ENCODE measurements around the gene TRAPPC8. TPM values are rescaled to one million over a fixed set of nuclear protein-coding genes. Genes with fewer than 3 reads are reported as not detected.

Gene TRAPPC8
- total RNA-seq, 1 donor from 2014 or later, result 36.7 TPM

DNA sequence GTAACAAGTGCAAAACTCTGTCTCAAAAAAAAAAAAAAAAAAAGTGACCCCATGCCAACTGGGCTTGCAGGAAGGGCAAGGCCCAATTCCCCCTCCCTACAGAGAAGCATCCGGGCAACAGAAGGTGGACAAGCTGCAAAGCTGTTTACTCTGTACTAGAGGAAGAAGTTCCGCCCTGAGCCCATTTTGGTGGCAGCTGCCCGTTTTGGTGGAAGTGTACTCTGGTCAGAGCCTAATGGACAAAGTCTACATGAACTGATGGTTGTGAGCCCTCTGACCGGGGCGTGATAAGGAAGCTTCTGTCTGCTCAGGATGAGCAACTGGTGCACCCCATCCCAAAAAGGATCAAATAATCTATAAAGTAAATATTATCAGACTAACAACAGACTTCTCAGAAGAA is 65.0 kb downstream of the TRAPPC8 start:
- peaks cover 15% of the 10 kb centered on the region for H3K4me1 Mint-ChIP-seq (ENCODE audit: low read depth)
- H3K27ac Mint-ChIP-seq, result no peak overlapping the region
- H3K27me3 Mint-ChIP-seq (ENCODE audit: insufficient read depth), result no peaks in the 10 kb centered on the region
- no peak overlapping the region for H3K4me3 Mint-ChIP-seq
- peaks cover 54% of the 10 kb centered on the region for H3K36me3 Mint-ChIP-seq (ENCODE audit: low read depth)
- DNase-seq (ENCODE audit: low spot score), result no peak
- H3K9me3 Mint-ChIP-seq, result peaks cover 6% of the 10 kb centered on the region
- intact Hi-C loops (cut with micrococcal nuclease), result no loop called here

DNA sequence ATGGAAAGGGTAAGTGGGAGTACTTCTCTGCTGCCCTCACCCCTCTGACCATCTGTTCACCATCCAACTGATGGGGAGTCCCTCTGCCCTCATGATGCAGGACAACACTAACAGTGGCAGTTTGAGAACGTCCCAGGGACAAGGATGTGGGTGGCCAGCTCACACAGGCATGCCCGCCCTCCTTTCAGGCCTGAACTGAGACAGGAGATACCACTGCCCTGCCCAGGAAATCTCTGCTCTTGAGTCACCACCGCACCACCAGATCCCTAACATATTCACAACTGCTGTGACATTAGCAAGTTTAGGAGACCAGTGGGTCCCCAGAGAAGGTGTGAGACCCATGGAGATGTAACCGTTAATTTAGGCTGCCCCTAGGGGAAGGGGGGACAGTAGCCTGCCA is 66.2 kb downstream of the TRAPPC8 start:
- Mint-ChIP-seq H3K4me1 (ENCODE audit: low read depth) (peaks cover 15% of the 10 kb centered on the region), H3K27me3 (ENCODE audit: insufficient read depth) (no peaks in the 10 kb centered on the region), H3K4me3 (no peak overlapping the region), H3K27ac (no peak overlapping the region), H3K9me3 (peaks cover 6% of the 10 kb centered on the region), H3K36me3 (ENCODE audit: low read depth) (peaks cover 50% of the 10 kb centered on the region)
- no peak for DNase-seq (ENCODE audit: low spot score)
- intact Hi-C loops (cut with micrococcal nuclease), result no loop called here

DNA sequence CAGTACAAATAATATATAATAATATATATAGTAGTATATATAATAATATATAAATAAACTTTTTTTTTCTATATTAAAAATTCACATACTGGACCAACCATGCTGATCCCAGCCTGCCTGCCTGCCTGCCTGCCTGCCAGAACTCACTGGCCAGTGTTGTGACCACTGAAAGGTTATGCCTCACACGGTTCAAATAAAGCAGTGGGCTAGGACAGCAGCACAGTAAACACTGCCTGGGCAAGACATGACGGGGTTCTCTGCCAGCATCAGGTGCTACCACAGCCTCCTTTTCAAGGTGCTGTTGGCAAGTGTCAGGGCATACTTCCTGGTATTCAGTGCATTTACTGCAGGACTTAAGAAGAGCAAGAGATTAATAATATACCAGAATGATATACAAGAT is 67.6 kb downstream of the TRAPPC8 start:
- no peaks in the 10 kb centered on the region for H3K27me3 Mint-ChIP-seq (ENCODE audit: insufficient read depth)
- DNase-seq (ENCODE audit: low spot score), result no peak
- H3K9me3 Mint-ChIP-seq, result peaks cover under 1% of the 10 kb centered on the region
- no peak overlapping the region for H3K4me3 Mint-ChIP-seq
- H3K27ac Mint-ChIP-seq, result no peak overlapping the region
- intact Hi-C loops (cut with micrococcal nuclease), result no loop called here
- H3K36me3 Mint-ChIP-seq (ENCODE audit: low read depth), result peaks cover 40% of the 10 kb centered on the region
- H3K4me1 Mint-ChIP-seq (ENCODE audit: low read depth), result peaks cover 12% of the 10 kb centered on the region

DNA sequence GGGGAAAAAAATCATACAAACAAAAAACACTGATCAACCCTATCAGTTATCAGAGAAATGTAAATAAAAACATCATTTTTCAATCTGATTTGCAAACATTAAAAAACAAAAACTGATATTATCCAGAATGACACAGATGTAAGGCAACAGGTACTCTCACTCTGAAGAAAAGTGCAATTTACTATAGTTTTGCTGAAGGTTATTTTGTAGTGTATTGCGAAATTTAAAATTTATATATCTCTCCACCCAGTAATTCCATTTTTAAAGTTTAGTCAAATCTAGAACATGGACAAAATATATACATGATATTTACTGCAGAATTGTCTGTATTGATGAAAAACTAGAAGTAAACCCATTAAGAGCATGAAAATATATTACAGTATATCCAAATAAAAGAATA is 79.8 kb downstream of the TRAPPC8 start:
- Mint-ChIP-seq H3K27ac (no peak overlapping the region), H3K4me3 (no peak overlapping the region), H3K9me3 (no peaks in the 10 kb centered on the region), H3K4me1 (ENCODE audit: low read depth) (no peaks in the 10 kb centered on the region), H3K36me3 (ENCODE audit: low read depth) (peaks cover 31% of the 10 kb centered on the region), H3K27me3 (ENCODE audit: insufficient read depth) (no peaks in the 10 kb centered on the region)
- DNase-seq (ENCODE audit: low spot score), result no peak
- intact Hi-C loops (cut with micrococcal nuclease), result loop anchor here (5.0 kb wide), 1 partner anchor 94 kb away; no protein-coding TSS in a partner anchor

DNA sequence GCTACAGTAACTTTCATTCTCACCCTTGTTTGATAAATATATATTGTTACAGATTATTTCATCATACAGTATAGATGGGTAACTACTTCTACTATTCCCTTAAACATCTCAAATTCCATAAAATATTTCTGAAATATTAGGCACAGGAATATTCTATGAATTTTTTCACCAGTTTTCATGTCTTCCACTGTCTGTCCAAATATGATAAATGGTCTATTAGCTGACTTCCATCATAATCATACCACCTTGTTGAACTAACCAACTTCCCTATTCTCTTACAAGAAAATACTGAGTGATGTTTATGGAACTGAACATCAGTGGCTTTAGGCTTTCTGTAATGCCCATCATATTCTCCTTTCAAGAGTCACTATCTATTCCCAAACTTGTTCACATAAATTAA is 82.4 kb downstream of the TRAPPC8 start:
- H3K9me3 Mint-ChIP-seq, result no peaks in the 10 kb centered on the region
- DNase-seq (ENCODE audit: low spot score), result no peak
- no peak overlapping the region for H3K27ac Mint-ChIP-seq
- peaks cover 29% of the 10 kb centered on the region for H3K36me3 Mint-ChIP-seq (ENCODE audit: low read depth)
- no peaks in the 10 kb centered on the region for H3K4me1 Mint-ChIP-seq (ENCODE audit: low read depth)
- H3K4me3 Mint-ChIP-seq, result no peak overlapping the region
- intact Hi-C loops (cut with micrococcal nuclease), result loop anchor here (5.0 kb wide), 1 partner anchor 97 kb away; no protein-coding TSS in a partner anchor
- no peaks in the 10 kb centered on the region for H3K27me3 Mint-ChIP-seq (ENCODE audit: insufficient read depth)

DNA sequence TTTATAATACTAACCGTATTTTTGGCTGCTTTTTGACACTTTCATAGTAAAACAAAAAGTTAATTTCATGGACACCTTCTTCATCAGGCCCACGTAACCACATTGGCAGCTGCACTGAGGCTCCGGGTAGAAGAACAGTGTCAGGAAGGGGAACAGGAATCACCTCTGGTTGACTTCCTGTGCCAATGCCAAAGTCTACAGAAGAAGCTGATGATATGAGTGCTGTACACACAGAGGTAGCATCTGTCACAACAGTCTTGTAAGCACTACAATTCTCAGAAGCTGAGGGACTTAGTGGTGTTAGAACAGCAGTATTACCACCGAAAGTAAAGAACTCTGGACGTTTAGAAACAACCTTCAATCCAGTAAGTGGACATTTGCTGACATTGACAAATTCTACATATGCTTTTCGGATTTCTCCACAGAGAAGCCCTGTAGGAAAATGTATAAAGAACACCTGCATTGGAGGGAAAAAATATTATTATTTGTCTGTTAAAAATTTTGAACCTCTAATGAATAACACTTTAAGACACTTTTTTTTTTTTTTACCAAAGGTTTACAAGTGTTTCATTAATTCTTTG is 85.3 kb downstream of the TRAPPC8 start:
- intact Hi-C loops (cut with micrococcal nuclease), result no loop called here
- Mint-ChIP-seq H3K4me1 (ENCODE audit: low read depth) (no peaks in the 10 kb centered on the region), H3K36me3 (ENCODE audit: low read depth) (peaks cover 30% of the 10 kb centered on the region), H3K27ac (no peak overlapping the region), H3K9me3 (no peaks in the 10 kb centered on the region), H3K27me3 (ENCODE audit: insufficient read depth) (no peaks in the 10 kb centered on the region), H3K4me3 (no peak overlapping the region)
- DNase-seq (ENCODE audit: low spot score), result no peak

DNA sequence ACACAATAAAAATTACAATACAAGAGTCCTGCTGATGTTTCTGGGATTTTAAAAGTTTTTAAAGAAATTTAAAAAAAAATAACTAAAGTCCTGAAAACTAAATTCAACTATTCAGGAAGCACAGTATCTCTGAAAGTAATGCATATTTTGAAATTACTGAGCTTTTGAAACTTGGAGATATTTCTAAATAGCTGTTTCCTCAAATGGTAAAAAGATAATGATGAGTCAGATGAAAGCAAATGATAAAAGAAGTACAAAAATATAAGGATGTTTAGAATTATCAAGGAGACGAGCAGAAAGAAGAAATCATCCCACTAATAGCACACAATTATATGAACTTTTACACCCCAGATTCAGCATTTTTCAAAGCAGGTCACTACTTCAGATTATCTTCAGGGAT is 92.1 kb downstream of the TRAPPC8 start:
- intact Hi-C loops (cut with micrococcal nuclease), result no loop called here
- H3K9me3 Mint-ChIP-seq, result no peaks in the 10 kb centered on the region
- no peaks in the 10 kb centered on the region for H3K4me1 Mint-ChIP-seq (ENCODE audit: low read depth)
- no peak overlapping the region for H3K27ac Mint-ChIP-seq
- H3K4me3 Mint-ChIP-seq, result no peak overlapping the region
- peaks cover 13% of the 10 kb centered on the region for H3K36me3 Mint-ChIP-seq (ENCODE audit: low read depth)
- DNase-seq (ENCODE audit: low spot score), result no peak
- no peaks in the 10 kb centered on the region for H3K27me3 Mint-ChIP-seq (ENCODE audit: insufficient read depth)

DNA sequence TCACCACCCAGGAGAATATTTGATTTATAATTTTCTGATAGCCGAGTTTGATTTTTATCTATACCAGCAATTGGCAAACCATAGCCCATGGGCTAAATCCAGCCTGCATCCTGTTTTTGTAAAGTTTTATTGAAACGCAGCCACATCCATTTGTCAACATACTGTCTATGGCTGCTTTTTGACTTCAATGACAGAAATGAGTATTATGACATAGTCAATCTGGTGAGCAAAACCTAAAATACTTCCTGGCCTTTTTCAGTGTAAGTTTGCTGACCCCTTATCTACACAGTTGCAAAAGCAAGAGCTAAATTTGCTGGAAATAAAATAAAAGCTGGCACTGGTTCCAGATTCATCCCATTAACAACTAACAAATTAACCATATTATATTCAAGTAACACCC is 102.4 kb downstream of the TRAPPC8 start:
- Mint-ChIP-seq H3K4me3 (no peak overlapping the region), H3K27ac (no peak overlapping the region), H3K9me3 (no peaks in the 10 kb centered on the region), H3K4me1 (ENCODE audit: low read depth) (no peaks in the 10 kb centered on the region), H3K27me3 (ENCODE audit: insufficient read depth) (no peaks in the 10 kb centered on the region), H3K36me3 (ENCODE audit: low read depth) (peaks cover 34% of the 10 kb centered on the region)
- intact Hi-C loops (cut with micrococcal nuclease), result no loop called here
- no peak for DNase-seq (ENCODE audit: low spot score)

DNA sequence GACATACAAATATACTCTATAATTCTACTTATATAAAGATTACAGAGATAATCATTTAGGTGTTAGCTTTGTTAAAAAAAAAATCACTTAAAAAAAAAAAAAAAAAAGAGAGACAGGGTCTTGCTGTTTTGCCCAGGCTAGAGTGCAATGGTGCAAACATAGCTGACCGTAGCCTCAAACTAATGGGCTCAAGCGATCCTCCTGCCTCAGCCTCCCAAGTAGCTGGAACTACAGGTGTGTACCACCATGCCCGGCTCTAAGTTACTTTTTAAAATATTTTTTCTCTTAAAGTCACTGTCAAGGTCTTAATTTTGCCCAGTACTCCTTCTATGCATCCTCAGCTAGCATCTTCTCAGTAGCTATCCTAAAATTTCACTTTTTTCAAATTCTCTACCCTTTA is 105.0 kb downstream of the TRAPPC8 start:
- H3K4me1 Mint-ChIP-seq (ENCODE audit: low read depth), result no peaks in the 10 kb centered on the region
- DNase-seq (ENCODE audit: low spot score), result no peak
- intact Hi-C loops (cut with micrococcal nuclease), result no loop called here
- H3K9me3 Mint-ChIP-seq, result no peaks in the 10 kb centered on the region
- H3K27me3 Mint-ChIP-seq (ENCODE audit: insufficient read depth), result no peaks in the 10 kb centered on the region
- no peak overlapping the region for H3K27ac Mint-ChIP-seq
- H3K4me3 Mint-ChIP-seq, result no peak overlapping the region
- H3K36me3 Mint-ChIP-seq (ENCODE audit: low read depth), result peaks cover 30% of the 10 kb centered on the region

DNA sequence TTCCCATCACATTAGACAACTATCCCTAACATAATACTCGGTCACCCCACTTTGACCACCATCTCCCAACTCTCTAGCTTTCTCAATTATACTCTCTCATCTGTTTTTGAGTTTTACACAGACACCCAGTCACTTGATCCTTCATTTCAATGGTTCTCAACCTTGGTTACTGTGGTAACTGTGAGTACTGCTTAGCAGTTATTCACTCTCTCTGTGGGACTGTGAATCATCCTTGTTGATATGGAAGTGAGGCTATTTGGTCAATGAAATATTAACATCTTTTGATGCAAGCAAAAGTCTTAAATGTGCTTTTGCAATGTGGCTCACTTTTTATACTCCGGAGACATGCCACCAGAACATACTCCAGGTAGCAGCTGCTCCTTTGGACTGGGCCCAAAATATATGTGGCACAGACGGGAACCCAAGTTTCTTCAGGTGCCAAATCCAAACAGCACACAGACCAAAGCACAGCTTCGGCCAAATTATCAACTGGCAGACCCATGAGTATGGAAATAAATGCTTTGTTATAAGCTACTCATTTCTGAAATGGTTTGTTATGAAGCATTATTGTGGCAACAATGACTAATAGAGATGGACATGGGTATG is 107.3 kb downstream of the TRAPPC8 start:
- Mint-ChIP-seq H3K4me1 (ENCODE audit: low read depth) (no peaks in the 10 kb centered on the region), H3K9me3 (no peaks in the 10 kb centered on the region), H3K36me3 (ENCODE audit: low read depth) (peaks cover 28% of the 10 kb centered on the region), H3K4me3 (no peak overlapping the region), H3K27me3 (ENCODE audit: insufficient read depth) (no peaks in the 10 kb centered on the region), H3K27ac (no peak overlapping the region)
- no peak for DNase-seq (ENCODE audit: low spot score)
- intact Hi-C loops (cut with micrococcal nuclease), result no loop called here

DNA sequence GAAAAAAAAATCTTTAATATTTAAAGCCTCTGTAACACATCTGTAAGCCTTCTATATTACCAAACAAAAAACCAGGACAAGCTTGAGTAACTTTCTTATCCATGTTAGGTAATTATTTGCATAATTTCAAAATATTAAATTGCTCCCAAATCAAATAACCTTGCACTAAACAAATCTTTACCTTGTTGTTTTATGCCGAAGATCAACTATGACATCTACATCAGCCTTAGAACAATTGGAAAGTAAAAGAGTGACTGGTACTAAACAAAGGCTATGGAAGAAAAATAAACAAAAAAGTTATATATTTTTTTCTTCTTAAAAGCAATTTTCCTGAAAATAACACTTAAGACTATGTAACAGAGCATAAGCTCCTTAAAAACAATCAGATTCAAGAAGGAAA is 111.0 kb downstream of the TRAPPC8 start:
- no peak overlapping the region for H3K4me3 Mint-ChIP-seq
- H3K4me1 Mint-ChIP-seq (ENCODE audit: low read depth), result no peaks in the 10 kb centered on the region
- no peak for DNase-seq (ENCODE audit: low spot score)
- H3K36me3 Mint-ChIP-seq (ENCODE audit: low read depth), result peaks cover 24% of the 10 kb centered on the region
- H3K9me3 Mint-ChIP-seq, result no peaks in the 10 kb centered on the region
- intact Hi-C loops (cut with micrococcal nuclease), result no loop called here
- no peak overlapping the region for H3K27ac Mint-ChIP-seq
- no peaks in the 10 kb centered on the region for H3K27me3 Mint-ChIP-seq (ENCODE audit: insufficient read depth)

DNA sequence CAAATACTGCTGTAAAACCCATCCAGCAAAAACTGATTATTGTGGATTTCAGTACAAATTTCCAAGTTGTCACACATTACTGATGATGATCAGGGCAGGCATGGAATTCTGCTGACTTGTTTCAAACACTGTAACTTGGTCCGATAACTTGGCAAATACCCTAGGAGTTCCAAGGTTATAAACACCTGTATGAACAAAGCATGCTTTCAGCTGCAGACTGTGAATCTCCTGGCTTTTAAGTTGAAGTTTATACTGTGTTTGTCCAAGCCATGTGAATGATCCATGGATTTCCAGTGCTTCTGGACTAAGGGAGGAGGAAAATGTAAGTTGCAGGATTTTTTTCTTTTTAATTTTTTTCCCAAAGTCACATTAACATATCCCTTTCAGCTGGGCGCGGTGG is 112.2 kb downstream of the TRAPPC8 start:
- intact Hi-C loops (cut with micrococcal nuclease), result no loop called here
- H3K4me1 Mint-ChIP-seq (ENCODE audit: low read depth), result no peaks in the 10 kb centered on the region
- DNase-seq (ENCODE audit: low spot score), result no peak
- no peaks in the 10 kb centered on the region for H3K27me3 Mint-ChIP-seq (ENCODE audit: insufficient read depth)
- peaks cover 20% of the 10 kb centered on the region for H3K36me3 Mint-ChIP-seq (ENCODE audit: low read depth)
- no peak overlapping the region for H3K27ac Mint-ChIP-seq
- no peak overlapping the region for H3K4me3 Mint-ChIP-seq
- H3K9me3 Mint-ChIP-seq, result no peaks in the 10 kb centered on the region

DNA sequence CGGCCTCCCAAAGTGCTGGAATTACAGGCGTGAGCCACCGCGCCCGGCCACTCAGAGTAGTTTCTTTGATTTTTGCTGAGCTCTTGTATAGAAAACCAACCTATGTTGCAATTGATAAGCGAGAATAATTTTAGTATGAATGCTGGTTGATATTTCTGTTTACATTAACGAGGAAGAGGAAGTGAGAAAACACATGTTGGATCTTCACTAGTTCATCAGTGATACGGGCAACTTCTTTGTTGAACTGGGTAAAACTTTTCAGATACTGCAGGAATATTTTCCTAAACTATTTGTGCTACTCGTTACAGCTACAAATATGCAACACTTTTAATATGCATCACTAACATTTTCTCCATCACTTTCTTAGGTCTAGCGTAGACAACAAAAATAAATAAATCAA is 114.3 kb downstream of the TRAPPC8 start:
- peaks cover 10% of the 10 kb centered on the region for H3K36me3 Mint-ChIP-seq (ENCODE audit: low read depth)
- H3K4me1 Mint-ChIP-seq (ENCODE audit: low read depth), result no peaks in the 10 kb centered on the region
- H3K27me3 Mint-ChIP-seq (ENCODE audit: insufficient read depth), result no peaks in the 10 kb centered on the region
- intact Hi-C loops (cut with micrococcal nuclease), result no loop called here
- H3K9me3 Mint-ChIP-seq, result no peaks in the 10 kb centered on the region
- H3K27ac Mint-ChIP-seq, result no peak overlapping the region
- DNase-seq (ENCODE audit: low spot score), result no peak
- H3K4me3 Mint-ChIP-seq, result no peak overlapping the region
